HuH-7 (cell line): ENCODE results near the gene RNPEPL1.
A peak's percentile ranks its signal among the peaks of the same experiment; 100 is the strongest.
"Not testable (repeated sequence)": the region's sequence is repeated elsewhere in the genome, so short reads cannot be mapped to it uniquely, and the experiment has no call there.

Experiments
- DNase-seq: peaks from one replicate; pipeline ENCODE4 v3.0.0; 2011; ENCODE audit warnings: low spot score

The RNPEPL1 gene

DNA sequence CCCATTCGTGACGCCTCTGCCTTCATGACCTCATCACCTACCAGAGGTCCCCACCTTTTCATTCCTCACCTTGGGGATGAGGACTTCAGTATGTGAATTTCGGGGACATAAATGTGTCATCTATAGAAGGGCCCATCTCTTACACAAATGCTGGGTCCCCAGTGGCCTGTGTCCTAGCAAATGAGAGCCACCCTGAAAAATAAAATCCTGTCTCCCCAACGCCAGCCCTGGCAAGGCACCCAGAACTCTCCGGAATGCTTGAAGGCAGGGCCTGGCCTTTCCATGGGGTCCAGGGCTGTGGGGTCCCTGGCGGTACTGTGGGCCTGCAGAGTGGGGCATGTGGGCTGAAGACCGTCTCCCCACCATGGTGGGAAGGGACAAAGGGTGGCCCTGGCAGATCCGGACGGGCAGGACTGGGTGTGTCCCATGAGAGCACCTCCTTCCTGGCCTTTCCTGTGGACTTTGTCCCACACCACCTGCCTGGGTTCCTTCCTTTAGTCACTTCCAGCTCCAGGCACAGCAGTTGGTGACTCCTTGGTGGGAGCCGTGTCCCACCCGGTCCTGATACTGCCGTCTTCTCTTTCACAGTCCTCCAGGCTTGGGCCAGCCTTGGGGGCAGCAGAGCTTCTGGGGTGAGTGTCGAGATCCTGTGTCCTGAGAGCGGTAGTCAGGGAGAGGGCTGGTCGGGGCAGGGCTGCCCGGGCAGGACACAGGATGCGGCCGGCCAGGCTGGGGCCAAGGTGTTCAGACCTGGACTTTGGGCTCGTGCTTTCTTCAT, 36.8 kb downstream of the RNPEPL1 start:
- DNase-seq, result no peak

DNA sequence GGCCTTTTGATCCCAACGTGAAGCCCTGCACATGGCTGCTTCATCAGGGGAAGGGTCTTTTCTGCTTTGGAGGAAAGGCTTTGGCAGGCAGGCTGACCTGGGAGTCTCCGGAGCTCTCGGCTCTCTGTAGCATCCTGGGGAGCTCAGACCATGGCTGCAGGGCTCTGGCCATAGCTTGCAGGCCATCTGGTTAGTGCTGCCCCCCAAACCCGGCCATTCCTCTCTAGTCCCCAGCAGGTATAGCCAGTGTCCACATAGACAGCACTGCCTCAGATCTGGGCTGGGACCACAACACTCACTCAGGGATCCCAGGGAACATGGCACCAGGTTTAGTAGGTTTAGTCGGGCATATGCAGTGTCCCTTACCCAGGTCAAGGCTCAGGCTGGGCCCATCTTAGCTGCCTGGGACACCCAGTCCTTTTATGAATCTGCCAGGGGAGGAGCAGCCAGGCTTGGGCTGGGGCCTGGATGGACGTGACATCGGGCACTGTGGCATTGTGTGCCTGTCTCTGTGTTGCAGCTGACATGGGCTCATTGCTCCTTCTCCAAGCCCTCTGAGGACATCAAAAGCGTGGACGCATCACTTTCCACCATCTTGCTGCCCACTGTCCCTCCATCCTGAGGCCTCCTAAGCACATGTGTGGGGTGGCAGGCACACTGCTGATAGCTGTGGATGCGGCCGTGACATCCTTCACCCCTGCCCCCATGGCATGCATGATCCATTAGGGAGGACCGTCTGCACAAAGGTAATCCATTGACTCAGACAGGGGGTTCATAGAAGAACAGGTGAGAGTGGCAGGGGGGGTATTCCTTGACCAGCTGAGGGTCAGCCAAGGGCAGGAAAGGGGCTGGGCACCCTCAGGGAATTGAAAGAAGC, 37.8 kb downstream of the RNPEPL1 start:
- no peak for DNase-seq

GRCh38 chr2:240611601-240612210, 43.4 kb downstream of the RNPEPL1 start:
- no peak for DNase-seq

DNA sequence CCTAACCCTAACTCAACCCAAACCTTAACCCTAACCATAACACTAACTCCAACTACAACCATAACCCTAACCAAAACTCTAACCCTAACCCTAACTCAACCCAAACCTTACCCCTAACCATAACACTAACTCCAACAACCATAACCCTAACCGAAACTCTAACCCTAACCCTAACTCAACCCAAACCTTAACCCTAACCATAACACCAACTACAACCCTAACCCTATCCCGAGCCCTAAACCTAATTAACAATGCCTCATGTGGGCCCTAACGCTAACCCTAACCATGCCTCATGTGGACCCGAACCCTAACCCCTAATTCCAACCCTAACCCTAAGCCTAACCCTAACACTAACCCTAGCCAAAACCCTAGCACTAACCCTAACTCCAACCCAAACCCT, 45.5 kb downstream of the RNPEPL1 start:
- no peak for DNase-seq

- no peak for DNase-seq
These were observed 46.1 kb downstream of the RNPEPL1 start for GRCh38 chr2:240614391-240614790.

GRCh38 chr2:240615396-240615795, 47.1 kb downstream of the RNPEPL1 start:
- no peak for DNase-seq

DNA sequence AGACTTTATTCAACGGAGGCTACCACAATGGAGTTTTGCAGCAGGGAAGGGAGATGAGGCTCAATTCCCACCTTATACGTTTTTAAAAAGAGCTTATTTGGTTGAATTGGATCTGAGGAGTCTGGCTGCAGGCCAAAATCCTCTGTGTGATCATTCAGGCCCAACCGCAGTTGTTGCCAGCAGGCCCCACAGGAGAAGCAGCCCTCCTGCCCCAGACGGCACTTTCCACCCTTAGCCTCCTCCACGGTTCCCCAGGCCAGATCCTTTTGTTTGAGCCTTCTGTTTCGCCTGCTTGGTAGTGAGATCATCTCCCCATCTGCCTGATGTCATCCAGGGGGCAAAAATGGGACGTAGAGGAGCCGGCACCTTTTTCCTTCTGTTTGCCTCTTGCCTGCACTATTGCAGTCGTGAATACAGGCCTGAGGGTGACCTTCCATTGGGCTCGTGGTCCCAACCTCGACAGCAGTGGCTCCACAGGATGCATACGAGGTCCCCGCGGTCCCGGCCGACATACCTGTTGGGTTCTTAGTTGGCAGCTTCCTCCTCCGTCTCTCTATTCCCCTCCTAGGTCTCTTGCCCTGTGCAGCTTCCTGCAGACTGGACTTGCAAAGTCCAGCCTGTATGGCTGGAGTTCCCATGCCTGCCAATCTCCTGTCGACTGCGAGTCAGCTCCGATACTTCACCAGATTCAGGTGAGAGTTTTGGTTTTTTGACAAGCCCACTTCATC, 47.7 kb downstream of the RNPEPL1 start:
- no peak for DNase-seq

DNA sequence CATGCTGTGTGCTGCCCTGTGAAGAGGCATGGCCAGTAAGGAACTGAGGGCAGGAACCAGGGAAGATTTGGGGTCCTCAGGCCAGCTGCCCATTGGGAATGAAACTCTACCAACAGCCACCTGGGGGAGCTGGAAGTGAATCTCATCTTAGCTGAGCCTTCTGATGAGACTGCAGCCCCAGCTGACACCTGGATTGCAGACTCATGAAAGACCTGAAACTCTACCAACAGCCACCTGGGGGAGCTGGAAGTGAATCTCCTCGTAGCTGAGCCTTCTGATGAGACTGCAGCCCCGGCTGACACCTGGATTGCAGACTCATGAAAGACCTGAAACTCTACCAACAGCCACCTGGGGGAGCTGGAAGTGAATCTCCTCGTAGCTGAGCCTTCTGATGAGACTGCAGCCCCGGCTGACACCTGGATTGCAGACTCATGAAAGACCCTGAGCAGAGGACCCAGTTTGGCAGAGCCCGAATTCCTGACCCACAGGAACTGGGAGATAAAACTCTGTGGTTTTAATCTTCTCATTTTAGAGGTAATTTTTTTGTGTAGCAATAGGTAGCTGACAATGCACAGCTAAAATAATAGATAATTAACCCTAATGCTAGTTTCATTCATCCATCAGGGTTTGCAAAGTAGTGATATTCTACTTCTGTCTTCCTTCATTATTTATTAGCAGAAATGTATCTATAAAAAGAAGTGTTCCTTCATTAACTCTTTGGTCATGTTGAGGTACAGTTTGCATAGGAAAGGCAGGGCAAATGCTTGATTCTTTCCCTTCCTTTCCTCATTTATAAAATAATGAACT, 48.8 kb downstream of the RNPEPL1 start:
- DNase-seq, result not testable (repeated sequence)

- DNase-seq, result no peak
These were observed 50.5 kb downstream of the RNPEPL1 start for GRCh38 chr2:240618776-240619175.

- peak; percentile 62 for DNase-seq
These were observed 51.3 kb downstream of the RNPEPL1 start for GRCh38 chr2:240619506-240620148.

DNA sequence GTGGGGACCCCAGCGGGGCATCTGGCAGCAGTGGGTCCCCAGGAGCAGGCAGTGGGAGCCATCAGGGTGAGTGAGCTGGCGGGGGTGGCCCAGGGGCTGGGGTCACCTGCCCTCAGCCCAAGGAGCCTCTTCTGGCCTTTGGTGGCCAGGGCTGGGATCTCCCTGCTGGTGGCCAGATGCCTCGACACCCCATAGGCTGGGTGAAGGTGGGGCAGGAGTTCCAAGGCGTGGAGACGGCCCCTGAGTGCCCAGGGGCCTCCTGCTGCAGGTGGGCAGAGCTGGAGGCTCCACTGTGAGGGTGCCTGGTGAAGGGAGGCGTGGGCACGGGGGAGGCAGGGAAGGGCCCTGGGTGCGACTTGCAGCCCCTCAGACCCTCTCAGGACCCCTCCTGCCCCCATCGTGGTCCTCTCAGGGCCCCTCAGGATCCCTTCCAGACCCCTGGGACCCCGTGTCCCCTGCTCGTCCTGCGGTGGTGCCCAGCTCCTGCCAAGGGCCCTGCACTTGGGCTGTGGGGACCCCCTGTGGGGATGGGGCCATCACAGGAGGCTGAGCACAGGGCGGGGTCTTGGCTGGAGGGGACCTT, 52.0 kb downstream of the RNPEPL1 start:
- no peak for DNase-seq

DNA sequence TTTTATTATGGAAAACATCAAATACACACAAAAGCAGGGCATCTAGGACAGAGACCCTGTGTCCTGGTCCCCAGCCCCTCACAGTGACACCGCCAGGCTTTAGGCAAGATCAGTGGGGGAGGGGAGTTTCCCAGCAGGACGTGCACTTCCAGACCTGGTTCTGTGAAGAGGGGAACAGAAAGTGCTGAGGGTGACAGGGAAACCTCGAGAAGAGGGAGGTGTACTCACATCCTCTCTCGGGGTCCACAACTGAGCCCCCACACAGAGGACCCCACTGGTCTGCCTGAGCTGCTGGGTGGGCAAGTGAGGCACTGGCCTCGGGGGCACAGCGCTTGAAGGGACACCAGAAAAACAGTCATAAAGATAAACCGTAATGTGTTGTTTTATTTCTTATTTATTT, 52.6 kb downstream of the RNPEPL1 start:
- no peak for DNase-seq

- DNase-seq, result no peak
These were observed 53.8 kb downstream of the RNPEPL1 start for GRCh38 chr2:240622060-240622411.

- DNase-seq, result no peak
These were observed 54.4 kb downstream of the RNPEPL1 start for GRCh38 chr2:240622531-240623235.

DNA sequence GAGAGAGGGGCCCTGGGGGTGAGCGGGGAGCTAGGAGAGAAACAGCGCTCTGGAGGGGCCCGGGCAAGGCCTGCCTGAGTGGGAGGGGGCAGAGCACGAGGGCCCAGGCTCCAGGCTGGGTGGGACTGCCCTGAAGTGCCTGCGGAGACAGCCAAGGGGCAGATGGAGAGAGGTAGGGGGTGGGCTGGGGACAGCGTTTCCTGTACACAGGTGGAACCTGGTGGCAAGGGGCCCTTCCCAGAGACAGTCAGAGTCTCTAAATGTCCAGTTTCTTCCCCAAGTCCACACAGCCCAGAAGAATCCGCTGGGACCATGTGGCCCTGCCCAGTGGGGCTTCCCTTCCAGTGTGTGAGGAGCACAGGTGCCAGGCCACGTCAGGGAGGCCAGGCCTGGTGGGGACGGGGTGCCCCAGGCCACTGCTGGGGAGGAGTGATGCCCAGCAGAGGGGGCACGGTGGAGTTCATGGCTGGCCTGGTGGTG, 55.3 kb downstream of the RNPEPL1 start:
- no peak for DNase-seq

DNA sequence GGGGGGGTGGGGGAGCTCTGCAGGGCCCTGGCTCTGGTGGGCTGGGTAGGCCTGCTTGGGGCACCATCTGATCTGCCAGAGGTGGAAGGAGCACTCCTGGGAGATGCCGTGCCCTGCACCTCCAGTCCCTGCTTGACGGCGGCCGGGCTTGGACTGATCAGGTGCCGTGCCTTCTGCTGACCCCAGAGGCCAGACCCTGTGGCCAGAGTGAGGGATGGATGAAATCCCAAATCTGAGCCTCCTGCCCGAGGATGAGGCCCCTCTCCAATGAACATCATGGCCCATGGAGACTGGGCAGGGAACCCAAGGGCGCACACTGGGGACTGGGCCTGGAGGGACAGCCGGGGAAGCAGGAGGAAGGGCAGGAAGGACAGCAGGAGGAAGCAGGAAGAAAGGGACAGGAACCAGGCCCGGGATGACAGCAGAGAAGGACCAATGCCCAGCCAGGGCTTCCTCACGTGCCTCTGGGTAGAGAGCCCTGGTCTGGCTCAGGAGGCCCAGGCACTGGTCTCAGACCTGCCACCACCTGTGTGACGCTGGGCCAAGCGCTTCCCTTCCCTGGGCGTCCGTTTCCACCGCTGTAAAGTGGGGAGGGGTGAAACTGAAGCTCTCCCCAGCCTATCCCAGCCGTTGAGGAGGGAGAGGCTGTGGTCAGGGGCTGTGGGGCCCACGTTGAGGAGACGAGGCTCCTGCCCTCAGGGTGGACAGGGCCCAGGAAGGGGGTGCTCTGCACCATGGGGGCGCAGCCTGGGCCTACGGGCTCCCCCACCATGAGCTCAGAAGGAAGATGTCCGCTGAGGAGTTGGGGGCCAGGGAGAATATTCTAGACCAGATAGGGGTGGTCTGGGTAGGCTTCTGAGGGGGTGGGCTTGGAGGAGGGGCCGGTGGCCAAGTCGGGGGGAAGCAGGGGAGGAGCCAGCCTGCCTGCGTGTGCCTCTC, 56.0 kb downstream of the RNPEPL1 start:
- no peak for DNase-seq

- no peak for DNase-seq
These were observed 56.8 kb downstream of the RNPEPL1 start, which contains the start of gene GPR35 for GRCh38 chr2:240624950-240625621. Gene GPR35 (plus strand): TSS chr2:240625480. CDS start chr2:240629953, 4,473 bp downstream.
